Uterus (tissue), 2 donors: ENCODE measurements around the gene SSBP3.

Experiments
- POLR2A ChIP-seq, 2 donors: fragments of 450-650 bp; IDR thresholded peaks; one replicate each; pipeline ENCODE4 v1.6.1; 2016; ENCODE audit warnings: antibody characterized with exemption in 2 of 2, mild to moderate bottlenecking in 1 of 2, moderate library complexity in 1 of 2
- TF ChIP-seq, protein P1 (sequence below), 4 experiments: fragments of 200-600 bp in 2 of 4; fragments of 450-650 bp in 2 of 4; sonication (generic) in 2 of 4; IDR thresholded peaks; one replicate each; pipeline ENCODE4 v1.5.1; 2016 to 2019; ENCODE audit warnings: antibody characterized with exemption in 4 of 4, mild to moderate bottlenecking in 2 of 4, moderate library complexity in 1 of 4

DNA sequence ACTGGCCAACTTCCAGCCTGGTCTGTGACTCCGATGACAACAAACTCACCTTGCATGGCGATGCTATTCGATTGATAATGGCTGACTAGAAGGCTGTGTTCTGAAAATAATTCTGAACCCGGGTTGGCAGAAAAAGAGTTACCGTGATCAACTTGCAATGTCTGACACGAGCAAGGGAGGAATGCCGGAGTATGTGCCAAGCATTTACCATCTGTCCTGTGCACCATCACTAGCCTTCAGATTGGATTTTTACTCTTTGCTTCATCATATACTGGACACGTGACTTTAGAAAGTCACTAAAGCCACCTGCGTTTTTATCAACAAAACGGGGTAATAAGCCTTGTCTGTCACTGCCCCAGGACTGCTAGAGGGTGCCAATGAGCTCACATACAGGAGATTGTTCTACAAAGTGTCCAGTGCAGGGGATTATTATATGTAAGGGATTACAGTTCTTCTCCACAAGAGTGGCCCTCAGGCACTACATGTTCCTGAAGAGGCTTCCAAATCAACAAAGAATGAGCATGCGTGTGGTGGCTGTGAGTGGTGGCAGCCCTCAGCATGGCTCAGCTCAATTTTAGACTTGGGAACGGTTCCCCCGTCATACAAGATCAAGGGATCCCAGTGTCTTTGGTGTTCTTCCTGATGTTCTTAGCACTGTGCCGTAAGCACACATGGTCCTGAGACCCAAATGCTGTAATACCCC lies 35.8 kb downstream of the SSBP3 start:
- TF ChIP-seq, protein P1, sequence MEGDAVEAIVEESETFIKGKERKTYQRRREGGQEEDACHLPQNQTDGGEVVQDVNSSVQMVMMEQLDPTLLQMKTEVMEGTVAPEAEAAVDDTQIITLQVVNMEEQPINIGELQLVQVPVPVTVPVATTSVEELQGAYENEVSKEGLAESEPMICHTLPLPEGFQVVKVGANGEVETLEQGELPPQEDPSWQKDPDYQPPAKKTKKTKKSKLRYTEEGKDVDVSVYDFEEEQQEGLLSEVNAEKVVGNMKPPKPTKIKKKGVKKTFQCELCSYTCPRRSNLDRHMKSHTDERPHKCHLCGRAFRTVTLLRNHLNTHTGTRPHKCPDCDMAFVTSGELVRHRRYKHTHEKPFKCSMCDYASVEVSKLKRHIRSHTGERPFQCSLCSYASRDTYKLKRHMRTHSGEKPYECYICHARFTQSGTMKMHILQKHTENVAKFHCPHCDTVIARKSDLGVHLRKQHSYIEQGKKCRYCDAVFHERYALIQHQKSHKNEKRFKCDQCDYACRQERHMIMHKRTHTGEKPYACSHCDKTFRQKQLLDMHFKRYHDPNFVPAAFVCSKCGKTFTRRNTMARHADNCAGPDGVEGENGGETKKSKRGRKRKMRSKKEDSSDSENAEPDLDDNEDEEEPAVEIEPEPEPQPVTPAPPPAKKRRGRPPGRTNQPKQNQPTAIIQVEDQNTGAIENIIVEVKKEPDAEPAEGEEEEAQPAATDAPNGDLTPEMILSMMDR (IDR thresholded peaks at IDR 0.05) = no peak
- TF ChIP-seq POLR2A (IDR thresholded peaks at IDR 0.05) = no peak
